Loucy (cell line): ENCODE data around the gene SMURF1.

Experiments used
- H2AFZ ChIP-seq: fragments of 200-600 bp; sonication (generic); 2 replicates; pipeline ENCODE4 v1.6.0; 2016; ENCODE audit warnings: antibody characterized with exemption, mild to moderate bottlenecking, low read length, moderate library complexity
- H3F3A ChIP-seq: fragments of 200-600 bp; 2 replicates; pipeline ENCODE4 v1.6.0; 2016; ENCODE audit warnings: antibody characterized with exemption, low read depth, mild to moderate bottlenecking
- H3K27me3 ChIP-seq: fragments of 200-600 bp; sonication (generic); 2 replicates; pipeline ENCODE4 v1.6.1; 2014; ENCODE audit warnings: low read length, mild to moderate bottlenecking; ENCODE audit not compliant: insufficient read depth, poor library complexity, severe bottlenecking
- H3K36me3 ChIP-seq: fragments of 200-600 bp; sonication (generic); 2 replicates; pipeline ENCODE4 v1.6.1; 2016; ENCODE audit warnings: low read length; ENCODE audit not compliant: insufficient read depth
- H3K4me1 ChIP-seq: fragments of 200-600 bp; sonication (generic); 2 replicates; pipeline ENCODE4 v1.5.1; 2014; ENCODE audit warnings: low read length, mild to moderate bottlenecking; ENCODE audit not compliant: insufficient read depth, poor library complexity, severe bottlenecking
- H3K4me2 ChIP-seq: fragments of 200-600 bp; sonication (generic); 2 replicates; pipeline ENCODE4 v1.6.0; 2014; ENCODE audit warnings: antibody characterized with exemption, low read length, low read depth, mild to moderate bottlenecking; ENCODE audit not compliant: poor library complexity, severe bottlenecking
- H3K4me3 ChIP-seq: fragments of 200-600 bp; sonication (generic); 2 replicates; pipeline ENCODE4 v1.5.1; 2014; ENCODE audit warnings: low read length, mild to moderate bottlenecking, mixed read lengths; ENCODE audit not compliant: poor library complexity, severe bottlenecking
- H3K79me2 ChIP-seq: fragments of 200-600 bp; sonication (generic); 2 replicates; pipeline ENCODE4 v1.6.1; 2014; ENCODE audit warnings: low read length; ENCODE audit not compliant: insufficient read depth
- H3K9ac ChIP-seq: fragments of 200-600 bp; sonication (generic); 2 replicates; pipeline ENCODE4 v1.6.0; 2014; ENCODE audit warnings: mild to moderate bottlenecking, low read depth, low read length, moderate library complexity; ENCODE audit not compliant: poor library complexity, severe bottlenecking
- H3K9me2 ChIP-seq: fragments of 200-600 bp; sonication (generic); replicated peaks from 2 replicates; pipeline ENCODE4 v1.6.1; 2016; ENCODE audit warnings: low read depth, low read length, mixed read lengths
- H3K9me3 ChIP-seq: fragments of 200-600 bp; sonication (generic); 2 replicates; pipeline ENCODE4 v1.6.1; 2014; ENCODE audit warnings: mild to moderate bottlenecking, antibody characterized with exemption, low read length, low read depth; ENCODE audit not compliant: insufficient read depth
- H4K20me1 ChIP-seq: fragments of 200-600 bp; sonication (generic); 2 replicates; pipeline ENCODE4 v1.6.0; 2014; ENCODE audit warnings: antibody characterized with exemption, low read length, mild to moderate bottlenecking; ENCODE audit not compliant: insufficient read depth, poor library complexity, severe bottlenecking
- CTCF ChIP-seq: fragments of 200-600 bp; sonication (generic); conservative IDR thresholded peaks from 2 replicates; pipeline ENCODE4 v1.5.1; 2014; ENCODE audit warnings: mild to moderate bottlenecking, antibody characterized with exemption, low read length
- EZH2phosphoT487 ChIP-seq: fragments of 200-600 bp; IDR thresholded peaks from 2 replicates; pipeline ENCODE4 v1.6.1; 2018; ENCODE audit warnings: antibody characterized with exemption, mild to moderate bottlenecking, moderate library complexity, borderline replicate concordance

Gene SMURF1

DNA sequence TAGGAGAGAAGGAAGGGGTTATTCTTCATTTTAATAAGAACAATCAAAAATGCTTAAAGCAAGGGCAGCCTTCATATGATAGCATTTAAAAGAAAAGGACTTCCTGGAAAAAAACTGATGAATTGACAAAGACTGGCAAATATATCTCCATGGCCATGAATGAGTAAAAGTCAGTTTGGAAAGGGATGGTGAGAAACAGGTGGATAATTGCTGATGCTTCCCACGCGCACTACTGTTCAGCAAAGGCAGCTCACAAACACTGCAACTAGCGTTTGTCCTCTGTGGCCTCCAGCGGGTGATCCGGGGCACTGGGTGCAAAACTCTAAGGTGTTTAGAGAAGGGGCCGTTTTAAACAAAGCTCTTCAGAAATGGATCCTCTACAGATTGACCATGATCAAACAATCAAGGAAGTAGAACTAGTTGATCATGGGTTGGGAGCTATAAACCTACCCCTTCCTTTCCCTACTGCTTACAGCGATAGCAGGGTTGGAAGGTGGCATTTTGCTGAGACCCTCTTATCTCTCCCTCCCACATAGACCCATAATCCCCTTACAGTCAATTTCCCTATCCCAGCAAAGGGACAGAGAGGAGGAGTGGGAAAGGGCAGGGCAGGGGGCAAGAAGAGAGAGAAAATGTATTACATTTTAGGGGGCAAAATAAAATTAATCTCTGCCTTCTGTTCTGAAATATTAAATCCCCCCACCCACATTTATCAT lies 53.8 kb downstream of the SMURF1 start:
- H3F3A ChIP-seq = no peaks in the 10 kb centered on the region
- H3K36me3 ChIP-seq = no peaks in the 10 kb centered on the region
- H3K9ac ChIP-seq = no peak overlapping the region
- H3K4me2 ChIP-seq = no peak overlapping the region
- no peak overlapping the region for H3K4me3 ChIP-seq
- H3K4me1 ChIP-seq = no peaks in the 10 kb centered on the region
- peaks cover 77% of the 10 kb centered on the region for H3K79me2 ChIP-seq
- no peaks in the 10 kb centered on the region for H3K9me2 ChIP-seq
- H4K20me1 ChIP-seq = peaks cover 6% of the 10 kb centered on the region
- no peaks in the 10 kb centered on the region for H3K27me3 ChIP-seq
- H2AFZ ChIP-seq = no peak overlapping the region
- TF ChIP-seq EZH2phosphoT487 (no peak), CTCF (no peak)
- H3K9me3 ChIP-seq = no peaks in the 10 kb centered on the region

DNA sequence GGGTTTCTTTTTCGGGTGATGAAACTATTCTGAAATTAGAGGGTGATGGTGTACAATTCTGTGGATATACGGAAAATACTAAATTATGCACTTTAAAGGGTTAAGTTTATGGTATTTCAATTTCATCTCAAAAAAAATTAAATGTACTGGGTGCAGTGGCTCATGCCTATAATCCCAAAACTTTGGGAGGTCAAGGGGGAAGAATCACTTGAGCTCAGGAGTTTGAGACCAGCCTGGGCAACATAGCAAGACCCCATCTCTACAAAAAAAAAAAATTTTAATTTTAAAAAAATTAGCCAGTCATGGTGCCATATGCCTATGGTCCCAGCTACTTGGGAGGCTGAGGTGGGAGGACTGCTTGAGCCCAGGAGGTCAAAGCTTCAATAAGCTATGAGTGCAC lies 57.0 kb downstream of the SMURF1 start:
- Histone ChIP-seq H3K79me2 (peaks cover 71% of the 10 kb centered on the region), H3K9me2 (no peaks in the 10 kb centered on the region), H3K9ac (no peak overlapping the region), H3K4me2 (no peak overlapping the region), H3K27me3 (no peaks in the 10 kb centered on the region), H3K9me3 (no peaks in the 10 kb centered on the region), H2AFZ (no peak overlapping the region), H3K36me3 (no peaks in the 10 kb centered on the region), H3F3A (no peaks in the 10 kb centered on the region), H3K4me3 (no peak overlapping the region), H4K20me1 (peaks cover 6% of the 10 kb centered on the region), H3K4me1 (peaks cover 10% of the 10 kb centered on the region)
- TF ChIP-seq CTCF (no peak), EZH2phosphoT487 (no peak)

- H2AFZ ChIP-seq = no peak overlapping the region
Observed at GRCh38 chr7:99086532-99086931, 57.4 kb downstream of the SMURF1 start.

More at GRCh38 chr7:99086532-99086931, 57.4 kb downstream of the SMURF1 start:
- no peaks in the 10 kb centered on the region for H3K9me2 ChIP-seq
- no peak overlapping the region for H3K9ac ChIP-seq
- H3K4me2 ChIP-seq = no peak overlapping the region
- H3K79me2 ChIP-seq = peaks cover 67% of the 10 kb centered on the region
- H3K4me1 ChIP-seq = peaks cover 10% of the 10 kb centered on the region
- no peaks in the 10 kb centered on the region for H3K27me3 ChIP-seq
- H3F3A ChIP-seq = no peaks in the 10 kb centered on the region
- no peak overlapping the region for H3K4me3 ChIP-seq
- no peaks in the 10 kb centered on the region for H3K9me3 ChIP-seq
- H3K36me3 ChIP-seq = no peaks in the 10 kb centered on the region
- TF ChIP-seq CTCF = no peak
- no peak for TF ChIP-seq EZH2phosphoT487
- H4K20me1 ChIP-seq = peaks cover 6% of the 10 kb centered on the region
